GM23338 (cell line): ENCODE data around the gene ASXL2. TPM values are rescaled to one million over a fixed set of nuclear protein-coding genes. Genes with fewer than 3 reads are reported as not detected.
"Not testable (repeated sequence)": the region's sequence is repeated elsewhere in the genome, so short reads cannot be mapped to it uniquely, and the experiment has no call there.

ENCODE experiments used
- ATAC-seq: fragments of 200-7000 bp; cut with Tn5 transposase; 3 replicates; pipeline ENCODE4 v1.9.1; 2020
- DNase-seq: peaks from one replicate; pipeline ENCODE4 v3.0.0-alpha.2; 2015; ENCODE audit warnings: low spot score
- H2AFZ ChIP-seq: fragments of 200-600 bp; sonication (generic); 2 replicates; pipeline ENCODE4 v1.8.0; 2016; ENCODE audit warnings: antibody characterized with exemption, mild to moderate bottlenecking, moderate library complexity
- H3F3A ChIP-seq: fragments of 200-600 bp; sonication (generic); replicated peaks from 2 replicates; pipeline ENCODE4 v1.8.0; 2017; ENCODE audit warnings: antibody characterized with exemption, mixed run types, low read depth
- H3K27ac ChIP-seq: fragments of 200-600 bp; sonication (generic); 2 replicates; pipeline ENCODE4 v1.6.1; 2016; ENCODE audit warnings: low read depth
- H3K27me3 ChIP-seq: fragments of 200-600 bp; sonication (generic); 2 replicates; pipeline ENCODE4 v1.8.0; 2016; ENCODE audit warnings: mild to moderate bottlenecking, mixed run types, moderate library complexity; ENCODE audit not compliant: insufficient read depth
- H3K36me3 ChIP-seq: fragments of 200-600 bp; sonication (generic); 2 replicates; pipeline ENCODE4 v1.8.0; 2016; ENCODE audit warnings: mild to moderate bottlenecking; ENCODE audit not compliant: insufficient read depth
- H3K4me1 ChIP-seq: fragments of 200-600 bp; sonication (generic); 2 replicates; pipeline ENCODE4 v1.8.0; 2016; ENCODE audit warnings: mild to moderate bottlenecking, moderate library complexity; ENCODE audit not compliant: insufficient read depth
- H3K4me2 ChIP-seq: fragments of 200-600 bp; sonication (generic); 2 replicates; pipeline ENCODE4 v1.7.1; 2017; ENCODE audit warnings: mixed run types
- H3K4me3 ChIP-seq: fragments of 200-600 bp; sonication (generic); 2 replicates; pipeline ENCODE4 v1.6.1; 2016; ENCODE audit warnings: mixed run types
- H3K79me2 ChIP-seq: fragments of 200-600 bp; sonication (generic); replicated peaks from 2 replicates; pipeline ENCODE4 v1.8.0; 2017; ENCODE audit warnings: mild to moderate bottlenecking; ENCODE audit not compliant: insufficient read depth
- H3K9me2 ChIP-seq: fragments of 200-600 bp; sonication (generic); 2 replicates; pipeline ENCODE4 v1.8.0; 2017; ENCODE audit not compliant: insufficient read depth
- H4K20me1 ChIP-seq: fragments of 200-600 bp; sonication (generic); replicated peaks from 2 replicates; pipeline ENCODE4 v1.8.0; 2017; ENCODE audit warnings: mild to moderate bottlenecking; ENCODE audit not compliant: insufficient read depth
- H3K27ac Mint-ChIP-seq: 2 replicates; pipeline ENCODE4 v1.8.0; 2020; ENCODE audit warnings: inconsistent platforms, mild to moderate bottlenecking, moderate library complexity, mixed read lengths
- H3K27me3 Mint-ChIP-seq: 3 replicates; pipeline ENCODE4 v1.8.0; 2022; ENCODE audit warnings: low read depth, mild to moderate bottlenecking, moderate library complexity, mixed read lengths, inconsistent platforms; ENCODE audit not compliant: insufficient read depth, poor library complexity
- H3K36me3 Mint-ChIP-seq: 3 replicates; pipeline ENCODE4 v1.8.0; 2021; ENCODE audit warnings: low read depth, mild to moderate bottlenecking, inconsistent platforms, moderate library complexity, mixed read lengths
- H3K4me1 Mint-ChIP-seq: 3 replicates; pipeline ENCODE4 v1.8.0; 2020; ENCODE audit warnings: mild to moderate bottlenecking, inconsistent platforms, mixed read lengths
- H3K4me3 Mint-ChIP-seq: 3 replicates; pipeline ENCODE4 v1.8.0; 2021; ENCODE audit warnings: moderate library complexity, mild to moderate bottlenecking, inconsistent platforms, mixed read lengths
- H3K9me3 Mint-ChIP-seq: 3 replicates; pipeline ENCODE4 v1.8.0; 2020; ENCODE audit warnings: moderate library complexity, mild to moderate bottlenecking, inconsistent platforms, mixed read lengths
- EZH2 ChIP-seq: fragments of 200-600 bp; sonication (generic); IDR thresholded peaks from one replicate; pipeline ENCODE4 v1.8.0; 2017; ENCODE audit warnings: antibody characterized with exemption, mild to moderate bottlenecking, low read depth; ENCODE audit not compliant: unreplicated experiment
- REST ChIP-seq: IDR thresholded peaks from one replicate; pipeline ENCODE4 v1.6.1; 2018; ENCODE audit warnings: antibody characterized with exemption; ENCODE audit not compliant: unreplicated experiment
- STAT1 ChIP-seq: IDR thresholded peaks from one replicate; pipeline ENCODE4 v1.6.1; 2016; ENCODE audit warnings: antibody characterized with exemption; ENCODE audit not compliant: unreplicated experiment
- polyA plus RNA-seq: library from polyadenylated mRNA; unstranded; fragments of >200 nt; fragmentation: Nextera tagmentation; extraction: Ambion mirVana; gene quantifications from 2 replicates; pipeline ENCODE4 v1.2.1, GENCODE V29; 2016
- total RNA-seq: library from RNA; depleted of rRNA; stranded (reverse); fragments of >200 nt; shearing (Covaris generic); gene quantifications from 2 replicates; pipeline ENCODE4 v1.2.3, GENCODE V29; 2014

The ASXL2 gene
- total and polyA plus RNA-seq, 2 experiments from 2014 or later = 7.0 to 21.8 TPM

GRCh38 chr2:25897506-25897905 lies 19.2 kb upstream of the ASXL2 start:
- Histone ChIP-seq H3K4me3 (no peak overlapping the region), H3K36me3 (no peaks in the 10 kb centered on the region), H4K20me1 (no peaks in the 10 kb centered on the region), H3K4me2 (no peak overlapping the region), H3K27me3 (no peaks in the 10 kb centered on the region), H3K27ac (no peak overlapping the region), H3K79me2 (no peaks in the 10 kb centered on the region), H3F3A (no peaks in the 10 kb centered on the region), H3K9me2 (no peaks in the 10 kb centered on the region), H2AFZ (no peak overlapping the region), H3K4me1 (peaks cover 7% of the 10 kb centered on the region; the same call in 1 of the 2 replicates)
- H3K4me3 Mint-ChIP-seq = no peak overlapping the region
- H3K4me1 Mint-ChIP-seq = peaks cover 7% of the 10 kb centered on the region
- DNase-seq (no peak), ATAC-seq (no peak)
- H3K36me3 Mint-ChIP-seq = no peaks in the 10 kb centered on the region
- peaks cover 4% of the 10 kb centered on the region for H3K27me3 Mint-ChIP-seq
- no peak overlapping the region for H3K27ac Mint-ChIP-seq
- no peaks in the 10 kb centered on the region; the same call in 2 of the 3 replicates for H3K9me3 Mint-ChIP-seq
- TF ChIP-seq REST (no peak), EZH2 (no peak)

- H4K20me1 ChIP-seq, H3K36me3 Mint-ChIP-seq, H3K27me3 Mint-ChIP-seq, H3K36me3 ChIP-seq, DNase-seq, H3K27ac Mint-ChIP-seq, H3K27me3 ChIP-seq, H3K4me1 Mint-ChIP-seq, H3K4me3 Mint-ChIP-seq, H3F3A ChIP-seq, H2AFZ ChIP-seq, H3K9me3 Mint-ChIP-seq, H3K4me2 ChIP-seq, H3K79me2 ChIP-seq, H3K9me2 ChIP-seq, H3K4me3 ChIP-seq, H3K27ac ChIP-seq, ATAC-seq, H3K4me1 ChIP-seq: not testable (repeated sequence)
These were observed 18.0 kb upstream of the ASXL2 start for GRCh38 chr2:25896308-25896707.

GRCh38 chr2:25895610-25896009 lies 17.3 kb upstream of the ASXL2 start:
- ATAC-seq (peak; percentile 62), DNase-seq (peak; percentile 36)
- H4K20me1 ChIP-seq = no peaks in the 10 kb centered on the region; the same call in 1 of the 2 replicates
- no peak for TF ChIP-seq STAT1
- H3K27me3 ChIP-seq = no peaks in the 10 kb centered on the region
- no peaks in the 10 kb centered on the region for H3K79me2 ChIP-seq
- H3K4me1 Mint-ChIP-seq = peaks cover 7% of the 10 kb centered on the region
- no peaks in the 10 kb centered on the region for H3K36me3 Mint-ChIP-seq
- no peaks in the 10 kb centered on the region for H3K36me3 ChIP-seq
- H3K9me3 Mint-ChIP-seq = no peaks in the 10 kb centered on the region; the same call in 2 of the 3 replicates
- no peak overlapping the region for H3K4me3 Mint-ChIP-seq
- H3K27ac ChIP-seq = no peak overlapping the region
- H3K4me3 ChIP-seq = no peak overlapping the region
- H3K9me2 ChIP-seq = no peaks in the 10 kb centered on the region
- H2AFZ ChIP-seq = peak overlapping the region; percentile 45
- peaks cover 10% of the 10 kb centered on the region for H3K27me3 Mint-ChIP-seq
- peaks cover 7% of the 10 kb centered on the region; the same call in 1 of the 2 replicates for H3K4me1 ChIP-seq
- no peaks in the 10 kb centered on the region for H3F3A ChIP-seq
- H3K27ac Mint-ChIP-seq = no peak overlapping the region
- 0 out of 2 replicates have a peak overlapping the region, but pooled peaks have one; percentile 7 for H3K4me2 ChIP-seq
